Spleen (tissue), 7 donors: ENCODE results near the gene ERMARD.

ENCODE experiments used
- CTCF ChIP-seq, 11 experiments: fragments of 200-600 bp in 7 of 11; fragments of 450-650 bp in 4 of 11; sonication (generic) in 4 of 11; IDR thresholded peaks in 8 of 11; conservative IDR thresholded peaks in 3 of 11; 1 replicate in 7 of 11; 2 replicates in 4 of 11; pipeline versions ENCODE4 v1.4.0 to v1.8.0; 2016 to 2021; ENCODE audit warnings: antibody characterized with exemption in 11 of 11, inconsistent platforms in 4 of 11, mild to moderate bottlenecking in 1 of 11
- POLR2A ChIP-seq, 3 donors: fragments of 450-650 bp; IDR thresholded peaks; one replicate each; pipeline ENCODE4 v1.5.1; 2017; ENCODE audit warnings: antibody characterized with exemption in 3 of 3, mild to moderate bottlenecking in 1 of 3
- POLR2AphosphoS5 ChIP-seq, 3 donors: sonication (generic); formaldehyde crosslinking; IDR thresholded peaks; one replicate each; pipeline ENCODE4 v1.5.1; 2017; ENCODE audit warnings: antibody characterized with exemption in 3 of 3
- donor health status: DM: no; HTN: no; CAD: no; lungs with moderate emphysema.
- donor health status: DM: no; HTN: no; CAD: no.
- donor health status: DM: no; HTN: no; CAD: no.

DNA sequence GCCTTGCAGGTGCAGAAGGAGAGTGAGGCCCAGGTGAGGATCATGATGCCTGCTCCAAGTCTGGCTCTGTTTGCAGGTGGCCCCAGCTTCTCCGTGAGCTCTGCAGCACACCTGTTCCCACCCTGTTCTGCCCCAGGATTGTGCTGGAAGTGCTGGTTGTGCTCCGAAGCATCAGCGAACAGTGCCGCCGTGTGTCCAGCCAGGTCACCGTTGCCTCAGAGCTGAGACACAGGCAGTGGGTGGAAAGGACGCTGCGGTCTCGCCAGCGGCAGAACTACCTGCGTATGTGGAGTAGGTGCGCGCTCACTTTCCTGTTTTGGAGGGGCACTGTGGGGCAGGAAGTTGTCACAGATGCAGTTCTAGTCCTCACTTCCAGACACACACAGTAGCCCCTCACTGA is 25.0 kb downstream of the ERMARD start:
- no peak for TF ChIP-seq CTCF (IDR thresholded peaks at IDR 0.05 in 8 of 11, conservative IDR thresholded peaks at IDR 0.05 in 3 of 11)
- TF ChIP-seq POLR2A (IDR thresholded peaks at IDR 0.05): no peak
- no peak for TF ChIP-seq POLR2AphosphoS5 (IDR thresholded peaks at IDR 0.05)
